Endothelial cell of umbilical vein (primary cell): Measurements from ENCODE around the gene FAM20B. TPM values are rescaled to one million over a fixed set of nuclear protein-coding genes. Genes with fewer than 3 reads are reported as not detected.

ENCODE experiments used
- BruUV-seq: library from RNA; stranded (reverse); fragments of 400-500 nt; replicated peaks from 2 replicates; lab custom pipeline; 2021; lab: Mats Ljungman, UMichigan
- CTCF ChIA-PET: fragments of 300-600, 350-600 bp; sonication (Branson Sonifier 250); formaldehyde crosslinking; loops from one replicate; lab custom pipeline; 2021; ENCODE audit warnings: antibody characterized with exemption, inconsistent platforms; lab: Charles Lee
- POLR2A ChIA-PET: fragments of 300-600, 350-600 bp; sonication (Branson Sonifier 250); formaldehyde crosslinking; loops from one replicate; lab custom pipeline; 2021; ENCODE audit warnings: antibody characterized with exemption, inconsistent platforms; lab: Charles Lee
- DNase-seq: peaks from one replicate; pipeline ENCODE4 v3.0.0-alpha.2; 2011; ENCODE audit warnings: low read depth, low spot score
- FAIRE-seq: peaks from 2 replicates; lab custom pipeline; 2011; peaks lifted over from hg19 to GRCh38; lab: Jason Lieb, UNC
- H2AFZ ChIP-seq: 2 replicates; pipeline ENCODE4 v1.6.0; 2012; ENCODE audit warnings: low read depth, low read length, control low read depth, inconsistent platforms
- H3K27ac ChIP-seq: 2 replicates; pipeline ENCODE4 v1.5.1; 2011; ENCODE audit warnings: low read depth, mild to moderate bottlenecking, control low read depth, low read length, moderate library complexity; ENCODE audit not compliant: insufficient read depth
- H3K27me3 ChIP-seq, 2 experiments: 2 replicates each; pipeline versions ENCODE4 v1.6.0 to v1.6.1; 2011; ENCODE audit warnings: low read length in 2 of 2, mixed read lengths in 1 of 2; ENCODE audit not compliant: control insufficient read depth in 2 of 2, insufficient read depth in 2 of 2
- H3K36me3 ChIP-seq, 2 experiments: 2 replicates in 1 of 2; 3 replicates in 1 of 2; pipeline ENCODE4 v1.5.1; 2011; ENCODE audit warnings: low read length in 2 of 2, mild to moderate bottlenecking in 1 of 2, moderate library complexity in 1 of 2; ENCODE audit not compliant: control insufficient read depth in 2 of 2, insufficient read depth in 2 of 2; ENCODE audit errors: extremely low read depth in 1 of 2
- H3K4me1 ChIP-seq: 3 replicates; pipeline ENCODE4 v1.5.1; 2011; ENCODE audit warnings: mild to moderate bottlenecking, low read length; ENCODE audit not compliant: control insufficient read depth, insufficient read depth; ENCODE audit errors: extremely low read depth
- H3K4me2 ChIP-seq: 2 replicates; pipeline ENCODE4 v1.6.1; 2011; ENCODE audit warnings: low read length, control low read depth, mixed read lengths; ENCODE audit not compliant: insufficient read depth
- H3K4me3 ChIP-seq, 3 experiments: fragments of 200-600 bp in 1 of 3; sonication (generic), shearing (Covaris generic) in 1 of 3; replicated peaks in 1 of 3; 2 replicates each; pipeline ENCODE4 v1.5.1; 2011 to 2016; ENCODE audit warnings: control low read depth in 3 of 3, low read length in 3 of 3, mild to moderate bottlenecking in 2 of 3, inconsistent platforms in 1 of 3, low read depth in 1 of 3, moderate library complexity in 1 of 3; ENCODE audit not compliant: insufficient read depth in 1 of 3
- H3K79me2 ChIP-seq: 2 replicates; pipeline ENCODE4 v1.6.0; 2012; ENCODE audit warnings: low read length, inconsistent platforms; ENCODE audit not compliant: control insufficient read depth, insufficient read depth
- H3K9ac ChIP-seq: replicated peaks from 2 replicates; pipeline ENCODE3; 2011; ENCODE audit warnings: low read length, control low read depth; ENCODE audit not compliant: insufficient read depth; ENCODE audit errors: extremely low read depth
- H3K9me1 ChIP-seq: replicated peaks from 3 replicates; pipeline ENCODE4 v1.6.0; 2011; ENCODE audit warnings: mild to moderate bottlenecking, low read length; ENCODE audit not compliant: control insufficient read depth, insufficient read depth; ENCODE audit errors: extremely low read depth
- H3K9me3 ChIP-seq: replicated peaks from 2 replicates; pipeline ENCODE4 v1.5.1; 2012; ENCODE audit warnings: low read length, inconsistent platforms; ENCODE audit not compliant: control insufficient read depth, insufficient read depth
- H4K20me1 ChIP-seq: replicated peaks from 2 replicates; pipeline ENCODE3; 2011; ENCODE audit warnings: mild to moderate bottlenecking, low read length; ENCODE audit not compliant: control insufficient read depth, insufficient read depth; ENCODE audit errors: extremely low read depth
- EZH2 ChIP-seq: IDR thresholded peaks from 2 replicates; pipeline ENCODE4 v1.6.1; 2012; ENCODE audit warnings: borderline replicate concordance, low read depth, mild to moderate bottlenecking, moderate library complexity, low read length, inconsistent platforms; ENCODE audit not compliant: severe bottlenecking
- FOS ChIP-seq: IDR thresholded peaks from 2 replicates; pipeline ENCODE4 v1.6.1; 2011; ENCODE audit warnings: mild to moderate bottlenecking, low read length, moderate library complexity, borderline replicate concordance; ENCODE audit not compliant: insufficient read depth
- GATA2 ChIP-seq: IDR thresholded peaks from 2 replicates; pipeline ENCODE4 v1.7.0; 2011; ENCODE audit warnings: low read depth, mild to moderate bottlenecking, moderate library complexity, mixed read lengths, low read length; ENCODE audit not compliant: insufficient read length, insufficient read depth
- JUN ChIP-seq: IDR thresholded peaks from 2 replicates; pipeline ENCODE4 v1.6.1; 2011; ENCODE audit warnings: borderline replicate concordance, low read depth; ENCODE audit not compliant: insufficient read length, insufficient read depth
- MYC ChIP-seq: IDR thresholded peaks from one replicate; pipeline ENCODE4 v1.6.1; 2011; ENCODE audit warnings: mild to moderate bottlenecking, low read depth, low read length
- POLR2A ChIP-seq: IDR thresholded peaks from 2 replicates; pipeline ENCODE4 v1.6.1; 2012; ENCODE audit warnings: low read depth, mild to moderate bottlenecking, control low read depth, low read length
- POLR2AphosphoS5 ChIP-seq: IDR thresholded peaks from 2 replicates; pipeline ENCODE4 v1.6.1; 2012; ENCODE audit warnings: low read depth, mild to moderate bottlenecking, control low read depth, low read length, moderate library complexity; ENCODE audit not compliant: insufficient read depth
- dilution Hi-C: fragments of 300-500 bp; cut with MboI; formaldehyde crosslinking; loops from one replicate; pipeline ENCODE4 v1.15.0; 2019; ENCODE audit warnings: low sequenced_read_pairs; ENCODE audit not compliant: extremely low pct_ligation_motif_present
- intact Hi-C: fragments of 100-400 bp; cut with micrococcal nuclease; formaldehyde crosslinking; loops from one replicate; pipeline ENCODE4 v1.10.0; 2022
- polyA plus RNA-seq, 4 experiments: library from polyadenylated mRNA; depleted of rRNA in 3 of 4; stranded (reverse) in 3 of 4; unstranded in 1 of 4; fragments of >200 nt; gene quantifications; 2 replicates each; pipeline versions ENCODE4 v1.2.1 to v1.2.3, GENCODE V29; 2011 to 2012; ENCODE audit warnings: missing spikeins in 1 of 4
- total RNA-seq: library from RNA; stranded (reverse); gene quantifications from 2 replicates; pipeline ENCODE4 v1.2.3, GENCODE V29; 2021
- TF ChIP-seq, protein P1 (sequence below), 2 donors: IDR thresholded peaks; 1 replicate in 1 of 2; 2 replicates in 1 of 2; pipeline ENCODE4 v1.5.1; 2011; ENCODE audit warnings: low read length in 2 of 2, mild to moderate bottlenecking in 2 of 2, moderate library complexity in 2 of 2, control low read depth in 1 of 2, inconsistent platforms in 1 of 2, low read depth in 1 of 2; ENCODE audit not compliant: insufficient read depth in 1 of 2; ENCODE audit errors: extremely low read depth in 1 of 2
- TF ChIP-seq, protein P2 (sequence below): IDR thresholded peaks from 2 replicates; pipeline ENCODE4 v1.6.1; 2011; ENCODE audit not compliant: insufficient read depth, insufficient read length

Gene FAM20B
- total and polyA plus RNA-seq, 2 donors (not counting 3 experiments of a cell fraction or from before 2014, with no cell fraction given): 10.0 to 35.1 TPM

DNA sequence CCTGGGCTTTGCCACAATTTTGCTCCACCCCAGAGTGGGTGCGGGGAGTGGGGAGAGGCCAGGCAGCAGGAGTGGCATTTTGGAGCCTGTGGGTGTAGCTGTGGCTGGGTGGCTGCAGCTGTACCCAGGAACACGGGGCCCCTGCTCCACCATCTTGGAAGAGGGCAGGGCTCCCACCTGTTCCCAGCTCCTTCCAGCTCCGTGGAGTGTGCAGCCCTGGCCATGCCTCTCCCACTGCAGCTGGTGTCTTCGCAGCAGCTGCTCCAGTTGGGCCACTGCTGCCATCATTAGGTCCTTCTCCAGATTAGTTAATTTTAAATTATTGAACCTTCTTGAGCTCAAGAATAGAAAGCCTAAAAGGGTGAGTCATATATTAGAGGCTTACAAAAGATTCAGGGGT, 17.6 kb downstream of the FAM20B start:
- dilution Hi-C loops: no loop called here
- Histone ChIP-seq H2AFZ (no peak overlapping the region), H3K4me3 (no peak overlapping the region), H3K9me1 (no peaks in the 10 kb centered on the region), H3K9me3 (no peaks in the 10 kb centered on the region), H3K79me2 (peaks cover 15% of the 10 kb centered on the region), H3K27me3 (no peaks in the 10 kb centered on the region), H3K4me1 (no peaks in the 10 kb centered on the region), H3K36me3 (no peaks in the 10 kb centered on the region), H3K4me2 (no peak overlapping the region), H3K27ac (no peak overlapping the region), H4K20me1 (no peaks in the 10 kb centered on the region), H3K9ac (no peak overlapping the region)
- TF ChIP-seq JUN: no peak
- TF ChIP-seq, protein P1, sequence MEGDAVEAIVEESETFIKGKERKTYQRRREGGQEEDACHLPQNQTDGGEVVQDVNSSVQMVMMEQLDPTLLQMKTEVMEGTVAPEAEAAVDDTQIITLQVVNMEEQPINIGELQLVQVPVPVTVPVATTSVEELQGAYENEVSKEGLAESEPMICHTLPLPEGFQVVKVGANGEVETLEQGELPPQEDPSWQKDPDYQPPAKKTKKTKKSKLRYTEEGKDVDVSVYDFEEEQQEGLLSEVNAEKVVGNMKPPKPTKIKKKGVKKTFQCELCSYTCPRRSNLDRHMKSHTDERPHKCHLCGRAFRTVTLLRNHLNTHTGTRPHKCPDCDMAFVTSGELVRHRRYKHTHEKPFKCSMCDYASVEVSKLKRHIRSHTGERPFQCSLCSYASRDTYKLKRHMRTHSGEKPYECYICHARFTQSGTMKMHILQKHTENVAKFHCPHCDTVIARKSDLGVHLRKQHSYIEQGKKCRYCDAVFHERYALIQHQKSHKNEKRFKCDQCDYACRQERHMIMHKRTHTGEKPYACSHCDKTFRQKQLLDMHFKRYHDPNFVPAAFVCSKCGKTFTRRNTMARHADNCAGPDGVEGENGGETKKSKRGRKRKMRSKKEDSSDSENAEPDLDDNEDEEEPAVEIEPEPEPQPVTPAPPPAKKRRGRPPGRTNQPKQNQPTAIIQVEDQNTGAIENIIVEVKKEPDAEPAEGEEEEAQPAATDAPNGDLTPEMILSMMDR (IDR thresholded peaks at IDR 0.05; ENCODE audit: extremely low read depth in 1 of 2, insufficient read depth in 1 of 2, low read depth in 1 of 2, low read length in 2 of 2): no peak
- TF ChIP-seq, protein P2, sequence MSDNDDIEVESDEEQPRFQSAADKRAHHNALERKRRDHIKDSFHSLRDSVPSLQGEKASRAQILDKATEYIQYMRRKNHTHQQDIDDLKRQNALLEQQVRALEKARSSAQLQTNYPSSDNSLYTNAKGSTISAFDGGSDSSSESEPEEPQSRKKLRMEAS: no peak
- TF ChIP-seq MYC: no peak
- TF ChIP-seq GATA2: no peak
- TF ChIP-seq POLR2A: no peak
- no peak for TF ChIP-seq FOS
- no peak for TF ChIP-seq POLR2AphosphoS5
- no peak for TF ChIP-seq EZH2
- DNase-seq (no peak), FAIRE-seq (no peak)
- intact Hi-C loops: no loop called here
- ChIA-PET POLR2A (no interaction called here), CTCF (interaction anchor here (1.2 kb wide), 1 partner anchor 40 kb away, joined by 3 read pairs; no protein-coding TSS in a partner anchor)
- BruUV-seq: no TSS peak
